Activated CD8-positive, alpha-beta memory T cell treated with anti-CD3 and anti-CD28 coated beads for 1 hour (primary cell): ENCODE results near the gene BRAF.
"Not testable (repeated sequence)": the region's sequence is repeated elsewhere in the genome, so short reads cannot be mapped to it uniquely, and the experiment has no call there.

Experiments
- DNase-seq, 2 donors: peaks; one replicate each; pipeline ENCODE4 v3.0.0-alpha.2; 2020; ENCODE audit warnings: low read depth in 1 of 2; ENCODE audit errors: extremely low read depth in 1 of 2

Gene BRAF

DNA sequence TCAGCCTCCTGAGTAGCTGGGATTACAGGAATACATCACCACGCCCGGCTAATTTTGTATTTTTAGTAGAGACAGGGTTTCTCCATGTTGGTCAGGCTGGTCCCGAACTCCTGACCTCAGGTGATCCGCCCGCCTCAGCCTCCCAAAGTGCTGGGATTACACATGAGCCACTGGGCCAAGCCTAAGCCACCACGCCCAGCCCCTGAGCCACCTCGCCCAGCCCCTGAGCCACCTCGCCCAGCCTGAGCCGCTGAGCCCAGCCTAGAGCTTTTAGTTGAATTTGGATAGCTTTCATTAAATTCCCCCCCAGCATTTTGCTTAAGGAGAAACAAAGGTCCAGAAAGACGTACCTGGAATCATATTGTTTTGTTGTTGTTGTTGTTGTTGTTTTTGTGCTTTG, 254.9 kb downstream of the BRAF start:
- DNase-seq: not testable (repeated sequence)

DNA sequence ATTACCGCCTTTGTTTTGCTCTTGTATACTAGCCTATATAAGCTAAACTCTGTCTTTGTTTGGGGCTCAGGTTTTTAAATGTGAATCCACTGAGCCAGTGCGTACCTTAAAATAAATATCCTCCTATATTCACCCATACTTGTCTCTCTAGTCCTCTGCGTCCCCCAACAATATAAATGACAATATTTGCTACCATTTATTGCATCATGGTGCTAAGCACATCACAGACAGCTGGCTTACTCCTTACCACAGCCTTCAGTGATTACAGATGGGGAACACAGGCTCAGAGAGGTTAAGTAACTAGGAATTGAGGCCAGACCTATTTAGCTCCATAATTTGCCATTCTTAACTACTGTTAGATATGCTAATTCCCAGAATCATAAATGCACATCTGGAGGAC, 255.4 kb downstream of the BRAF start:
- no peak for DNase-seq
